Stimulated activated CD4-positive, alpha-beta T cell treated with anti-CD3 and anti-CD28 coated beads, Interleukin-15, amount 100 ng/mL, for 24 hours (primary cell): ENCODE measurements around the gene TOX2.
A peak's percentile ranks its signal among the peaks of the same experiment; 100 is the strongest.
"Not testable (repeated sequence)": the region's sequence is repeated elsewhere in the genome, so short reads cannot be mapped to it uniquely, and the experiment has no call there.

Experiments used
- DNase-seq: peaks from one replicate; pipeline ENCODE4 v3.0.0-alpha.2; 2020

TOX2 gene

DNA sequence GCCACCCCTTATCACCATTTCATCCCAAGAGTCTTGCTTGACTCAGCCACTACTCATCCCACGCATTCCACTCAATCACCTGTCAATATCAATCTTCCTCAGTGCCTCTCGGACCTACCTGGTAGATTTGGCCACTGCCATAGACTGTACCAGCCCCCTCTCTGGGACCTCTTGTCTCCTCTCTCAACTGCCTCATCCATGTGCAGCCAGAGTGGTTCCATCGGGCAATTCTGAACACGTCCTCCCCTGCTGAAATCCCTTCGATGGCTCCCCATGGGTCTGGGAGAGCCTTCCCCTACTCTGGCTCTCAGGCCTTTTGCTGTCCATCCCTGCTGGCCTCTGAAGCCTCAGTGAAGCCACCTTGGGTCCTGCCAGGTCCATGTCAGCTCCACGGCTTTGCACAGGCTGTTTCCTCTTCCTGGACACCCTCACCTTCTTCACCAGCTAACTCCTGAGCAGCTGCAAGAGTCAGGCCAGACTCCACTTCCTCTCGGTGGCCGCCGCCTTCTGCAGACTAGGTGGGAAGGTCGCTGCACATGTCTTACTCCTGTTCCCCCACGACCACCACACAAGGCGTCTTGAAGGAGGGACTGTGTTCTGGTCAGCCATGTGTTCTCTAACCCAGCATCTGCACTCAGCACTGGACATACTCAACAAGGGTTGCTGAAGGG, 120.4 kb downstream of the TOX2 start:
- no peak for DNase-seq

DNA sequence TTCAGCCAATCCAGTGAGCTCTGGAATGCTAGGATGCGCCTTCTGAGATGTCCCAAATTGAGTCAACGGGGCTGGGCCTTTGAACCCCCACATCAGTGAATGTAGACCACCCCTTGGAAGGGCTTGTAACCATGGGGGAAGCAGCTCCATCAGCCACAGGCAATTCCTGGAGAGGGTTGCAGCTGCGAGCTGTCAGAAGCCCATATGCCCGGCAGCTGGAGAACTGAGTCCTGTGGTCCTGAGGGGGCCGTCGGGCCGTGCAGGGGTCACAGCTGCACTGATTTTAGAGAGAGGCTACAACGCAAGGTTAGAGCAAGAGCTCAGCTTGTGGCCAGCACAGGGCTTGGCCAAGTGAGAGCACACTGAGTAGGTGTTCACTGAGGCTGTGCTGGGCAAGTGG, 121.3 kb downstream of the TOX2 start:
- no peak for DNase-seq

DNA sequence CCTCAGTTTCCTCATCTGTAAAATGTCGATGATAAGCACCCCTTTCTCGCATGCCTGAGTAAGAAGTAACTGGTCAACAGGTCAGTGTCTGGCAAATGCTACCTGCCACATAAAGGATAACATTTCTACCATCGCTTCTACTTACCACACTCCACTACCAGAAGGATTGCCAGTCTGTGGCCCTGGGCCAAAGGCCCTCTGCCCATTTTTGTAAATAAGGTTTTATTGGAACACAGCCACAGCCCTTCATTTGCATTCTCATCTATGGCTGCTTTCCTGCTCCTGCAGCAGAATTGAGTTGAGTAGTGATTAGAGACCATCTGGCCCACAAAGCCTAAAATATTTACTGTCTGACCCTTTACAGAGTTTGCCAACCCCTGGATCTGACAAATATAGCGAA, 121.8 kb downstream of the TOX2 start:
- DNase-seq: no peak

DNA sequence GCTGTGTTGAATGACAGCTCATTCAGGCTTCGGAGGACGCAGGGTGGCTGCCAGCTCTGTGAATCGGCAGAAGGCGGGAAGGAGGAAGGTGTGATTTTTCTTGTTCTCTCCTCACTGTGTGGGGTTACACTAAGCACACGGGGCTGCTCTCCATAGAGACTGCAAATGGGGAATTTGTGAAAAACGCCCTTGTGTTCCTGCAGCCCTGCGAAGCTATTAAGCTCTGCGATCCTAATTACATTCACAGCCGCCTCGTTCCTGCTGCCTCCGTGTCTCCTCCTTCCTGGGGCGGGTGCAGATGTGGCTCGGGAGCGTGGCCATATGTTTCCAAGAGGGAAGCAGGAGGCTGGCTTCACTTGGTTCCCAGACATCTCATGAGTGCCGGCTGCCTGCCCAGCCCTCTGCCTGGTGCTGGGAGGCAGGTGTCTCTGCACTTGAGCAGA, 124.0 kb downstream of the TOX2 start:
- DNase-seq: no peak

DNA sequence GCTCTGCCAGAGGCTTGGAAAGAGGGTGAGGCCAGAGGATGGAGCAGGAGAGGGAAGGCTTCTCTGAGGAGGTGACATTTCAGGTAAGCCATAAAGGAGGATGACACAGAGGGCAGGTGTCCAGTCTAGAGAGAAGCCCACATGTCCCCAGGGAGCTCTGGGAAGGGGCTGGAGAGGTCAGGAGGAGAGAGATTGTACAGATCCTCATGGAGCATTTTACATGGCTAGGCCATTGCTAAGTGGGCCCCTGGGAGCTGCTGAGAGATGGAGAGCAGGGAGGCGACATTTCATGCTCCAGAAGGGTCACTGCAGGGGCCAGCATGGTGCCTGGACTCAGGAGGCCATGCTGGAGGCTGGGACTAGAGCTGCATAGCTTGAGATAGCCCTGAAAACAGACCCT, 124.5 kb downstream of the TOX2 start:
- no peak for DNase-seq

DNA sequence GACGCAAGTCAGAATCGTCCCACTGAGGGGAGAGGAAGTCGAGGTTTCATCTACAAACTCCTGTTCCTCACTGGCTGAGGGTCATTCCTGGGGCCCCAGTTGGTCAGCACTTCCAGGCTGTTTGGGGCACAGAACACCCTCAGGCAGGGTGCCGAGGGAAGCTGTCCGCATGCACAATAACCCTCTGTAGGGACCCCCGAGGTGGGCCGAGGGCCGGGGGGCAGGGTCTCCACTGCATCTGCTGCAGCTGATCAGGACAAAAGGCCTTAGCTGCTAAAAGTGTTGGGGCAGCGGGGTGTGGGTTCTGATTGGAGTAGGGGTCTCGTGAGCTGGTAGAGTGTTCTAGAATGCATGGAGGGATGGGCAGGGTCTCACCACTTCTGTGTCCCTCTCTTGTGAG, 125.1 kb downstream of the TOX2 start:
- no peak for DNase-seq

DNA sequence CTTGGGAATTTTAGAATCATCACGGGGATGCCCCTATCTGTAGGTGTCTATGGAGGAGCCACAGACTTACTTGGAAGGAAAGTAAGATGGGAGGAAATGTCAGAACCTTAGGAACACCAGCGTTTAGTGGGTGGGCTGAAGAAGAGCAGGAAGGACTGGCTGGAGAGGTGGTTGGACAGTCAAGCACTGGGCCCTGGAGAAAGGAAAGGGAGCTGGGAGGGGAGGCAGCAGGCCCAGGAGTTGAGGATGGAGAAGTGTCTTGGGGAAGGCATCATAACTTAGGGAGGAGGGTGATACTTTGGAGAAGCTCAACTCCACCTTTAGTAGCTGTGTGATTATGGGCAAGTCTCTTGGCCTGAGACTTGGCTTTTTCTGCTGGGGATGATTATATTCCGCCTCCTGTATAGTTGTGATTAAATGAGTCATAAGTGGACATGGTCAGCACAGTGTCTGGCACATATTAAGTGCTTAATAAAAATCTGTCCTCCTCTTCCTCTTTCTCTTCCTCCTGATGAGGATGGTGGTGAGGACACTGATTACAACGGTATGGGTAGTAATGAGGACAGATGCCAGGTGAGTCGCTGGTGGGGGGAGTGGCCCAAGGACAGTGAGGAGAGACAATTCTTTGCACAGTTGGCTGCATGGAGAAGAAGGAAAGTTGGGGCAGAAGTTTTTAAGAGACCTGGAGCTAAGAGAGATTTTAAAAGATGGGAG, 125.7 kb downstream of the TOX2 start:
- DNase-seq: no peak

DNA sequence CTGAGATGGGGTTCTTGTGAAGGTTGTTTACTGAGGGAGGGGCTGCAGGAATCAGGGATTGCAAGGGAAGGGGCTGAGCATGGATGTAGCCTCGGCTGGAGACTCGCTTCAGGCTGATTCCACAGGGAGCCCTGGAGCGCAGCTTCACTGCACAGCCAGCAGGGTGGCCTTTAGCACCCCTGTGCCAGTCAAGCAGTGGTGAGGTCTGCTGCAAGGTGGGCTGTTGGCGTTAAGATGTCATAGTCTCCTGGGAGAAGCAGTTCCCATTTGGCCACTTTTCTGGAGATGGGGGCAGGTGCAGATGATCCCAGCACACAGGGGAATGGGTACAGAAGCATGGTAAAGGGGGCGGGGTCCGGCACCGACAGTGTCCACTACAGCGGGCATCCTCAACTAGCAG, 126.3 kb downstream of the TOX2 start:
- DNase-seq: no peak

DNA sequence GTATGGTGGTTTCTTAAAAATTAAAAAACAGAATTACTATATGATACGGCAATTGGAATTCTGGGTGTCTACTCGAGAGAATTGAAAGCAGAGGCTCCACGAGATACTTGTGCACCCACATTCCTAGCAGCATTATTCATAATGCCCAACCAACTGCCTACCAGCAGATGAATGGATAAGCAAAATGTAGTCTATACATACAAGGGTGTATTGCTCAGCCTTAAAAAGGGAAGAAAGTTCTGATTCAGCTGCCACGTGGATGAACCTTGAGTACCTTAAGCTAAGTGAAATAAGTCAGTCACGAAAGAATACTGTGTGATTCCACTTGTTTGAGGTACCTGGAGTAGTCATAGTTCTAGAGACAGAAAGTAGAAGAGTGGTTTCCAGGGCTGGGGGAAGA, 130.1 kb downstream of the TOX2 start:
- not testable (repeated sequence) for DNase-seq

DNA sequence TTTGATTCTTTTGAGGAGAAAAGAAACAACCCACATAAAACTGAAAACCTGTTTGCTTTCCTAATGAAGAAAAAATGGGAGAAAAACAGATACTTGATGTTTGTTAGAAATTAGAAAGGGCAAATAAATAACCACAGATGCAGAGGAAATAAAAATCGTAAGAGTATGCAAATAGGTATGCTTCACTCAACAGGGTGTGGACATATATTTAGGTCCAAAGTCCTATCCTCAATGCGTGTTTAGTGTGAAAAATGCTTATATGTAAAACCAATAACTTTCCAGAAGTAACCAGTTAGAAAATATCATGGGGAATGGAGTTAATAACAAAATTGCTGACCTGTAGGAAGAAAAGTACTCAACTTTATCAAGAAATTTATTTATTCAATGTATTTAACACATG, 135.7 kb downstream of the TOX2 start:
- no peak for DNase-seq

DNA sequence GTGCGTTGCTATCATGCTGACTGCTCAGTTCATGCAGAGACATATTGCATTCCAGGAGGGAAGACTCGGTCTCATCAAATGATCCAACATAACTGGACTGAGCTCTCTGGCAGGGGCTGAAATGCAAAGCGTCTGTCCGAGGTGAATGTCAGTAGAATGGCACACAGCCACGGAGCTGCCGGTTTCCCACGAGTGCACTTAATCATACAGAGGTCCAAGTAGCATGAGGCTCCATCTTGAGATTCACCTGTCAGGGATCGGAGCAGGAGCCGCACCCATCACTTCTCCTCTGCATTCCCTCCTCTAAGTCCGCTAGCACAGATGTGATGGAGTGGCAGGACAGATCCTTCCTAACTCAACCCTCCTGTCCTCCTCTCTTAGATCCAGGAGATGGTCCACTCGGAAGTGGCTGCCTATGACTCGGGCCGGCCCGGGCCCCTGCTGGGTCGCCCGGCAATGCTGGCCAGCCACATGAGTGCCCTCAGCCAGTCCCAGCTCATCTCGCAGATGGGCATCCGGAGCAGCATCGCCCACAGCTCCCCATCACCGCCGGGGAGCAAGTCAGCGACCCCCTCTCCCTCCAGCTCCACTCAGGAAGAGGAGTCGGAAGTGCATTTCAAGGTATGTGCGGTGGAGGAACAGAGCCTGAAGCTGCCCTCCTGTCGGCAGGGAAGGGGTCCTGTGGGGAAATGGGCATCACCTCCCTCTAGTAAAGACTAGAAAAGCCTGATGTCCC, 136.4 kb downstream of the TOX2 start:
- no peak for DNase-seq

DNA sequence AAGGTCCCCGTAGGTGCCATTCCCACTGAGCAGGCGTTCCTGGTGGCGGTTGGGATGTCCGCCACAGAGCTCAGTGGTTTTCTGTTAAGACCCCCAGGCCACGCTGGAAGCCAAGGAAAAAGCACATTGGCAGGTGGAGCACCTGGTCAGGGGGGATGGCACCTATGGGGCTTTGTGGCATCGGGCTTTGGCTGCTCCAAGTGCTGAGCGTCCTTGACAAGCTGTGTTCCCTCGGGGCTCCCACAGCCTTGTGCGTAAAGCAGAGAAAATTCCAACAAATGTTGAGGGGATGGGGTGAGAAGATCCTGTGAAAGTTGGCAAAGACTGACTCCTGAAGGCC, 137.0 kb downstream of the TOX2 start:
- DNase-seq: no peak

DNA sequence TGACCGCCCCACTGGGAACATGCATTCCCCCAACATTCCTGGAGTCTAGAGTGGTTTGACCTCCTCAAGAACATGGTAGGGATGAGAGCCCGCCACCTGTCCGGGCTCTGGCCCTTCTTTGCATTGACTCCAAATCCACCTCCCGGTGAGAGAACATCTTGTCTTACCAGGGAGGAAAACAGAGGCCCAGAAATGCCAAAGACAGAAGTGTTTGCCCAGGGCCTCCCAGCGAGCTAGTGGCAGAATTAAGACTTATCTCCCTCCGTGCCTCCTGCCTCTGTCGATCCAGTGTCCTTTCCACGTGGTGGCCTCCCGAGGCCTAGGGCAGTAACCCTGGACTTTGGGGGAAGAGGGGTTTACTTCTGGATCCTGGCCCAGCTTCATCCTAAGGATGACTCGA, 137.5 kb downstream of the TOX2 start:
- no peak for DNase-seq

DNA sequence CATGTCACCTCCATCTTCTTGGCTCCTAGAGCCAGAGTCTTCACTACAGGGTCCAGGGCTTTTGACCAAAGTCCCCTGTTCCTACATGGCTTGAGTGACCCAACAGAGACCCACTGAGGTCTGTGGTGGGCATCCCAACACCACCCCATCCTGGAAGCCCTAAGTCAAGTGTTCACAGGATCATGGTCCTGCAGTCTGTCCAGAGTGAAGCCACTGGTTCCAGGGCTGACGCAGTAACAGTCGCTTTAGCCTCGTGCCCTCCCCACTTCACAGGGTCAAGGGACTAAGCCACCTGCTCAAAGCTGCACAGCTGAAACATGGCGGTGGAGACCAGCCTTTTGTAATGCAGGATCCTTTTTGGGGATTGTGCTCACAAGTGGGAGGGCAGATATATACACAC, 138.4 kb downstream of the TOX2 start:
- DNase-seq: no peak

DNA sequence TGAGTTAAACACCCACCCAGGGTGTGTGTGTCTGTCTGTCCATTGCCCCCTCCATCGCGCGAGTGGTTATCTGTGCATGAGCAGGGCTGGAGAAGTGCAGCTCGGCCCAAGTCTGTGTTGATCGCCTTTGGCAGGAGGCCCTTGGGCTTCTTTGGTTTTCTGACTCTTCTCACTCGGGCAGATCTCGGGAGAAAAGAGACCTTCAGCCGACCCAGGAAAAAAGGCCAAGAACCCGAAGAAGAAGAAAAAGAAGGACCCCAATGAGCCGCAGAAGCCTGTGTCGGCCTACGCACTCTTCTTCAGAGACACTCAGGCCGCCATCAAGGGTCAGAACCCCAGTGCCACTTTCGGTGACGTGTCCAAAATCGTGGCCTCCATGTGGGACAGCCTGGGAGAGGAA, 139.5 kb downstream of the TOX2 start:
- DNase-seq: no peak

DNA sequence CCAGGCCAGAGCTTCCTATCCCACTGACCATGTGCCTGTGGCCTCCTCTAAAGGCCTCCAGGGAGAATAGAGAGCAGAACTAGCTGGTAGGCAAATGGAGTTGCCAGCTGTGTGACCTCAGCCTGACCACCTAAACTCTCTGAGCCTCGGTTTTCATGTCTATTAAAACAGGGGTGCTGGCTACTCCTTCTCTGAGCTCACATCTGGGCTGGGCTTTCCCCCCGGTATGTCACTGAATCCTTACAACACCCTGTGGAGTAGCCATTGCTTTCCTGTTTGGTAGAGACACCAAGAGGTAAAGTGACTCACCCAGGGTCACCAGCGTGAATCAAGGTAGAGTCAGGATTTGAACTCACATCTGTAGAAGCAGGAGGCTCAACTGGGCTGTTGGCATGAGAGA, 140.2 kb downstream of the TOX2 start:
- DNase-seq: no peak

DNA sequence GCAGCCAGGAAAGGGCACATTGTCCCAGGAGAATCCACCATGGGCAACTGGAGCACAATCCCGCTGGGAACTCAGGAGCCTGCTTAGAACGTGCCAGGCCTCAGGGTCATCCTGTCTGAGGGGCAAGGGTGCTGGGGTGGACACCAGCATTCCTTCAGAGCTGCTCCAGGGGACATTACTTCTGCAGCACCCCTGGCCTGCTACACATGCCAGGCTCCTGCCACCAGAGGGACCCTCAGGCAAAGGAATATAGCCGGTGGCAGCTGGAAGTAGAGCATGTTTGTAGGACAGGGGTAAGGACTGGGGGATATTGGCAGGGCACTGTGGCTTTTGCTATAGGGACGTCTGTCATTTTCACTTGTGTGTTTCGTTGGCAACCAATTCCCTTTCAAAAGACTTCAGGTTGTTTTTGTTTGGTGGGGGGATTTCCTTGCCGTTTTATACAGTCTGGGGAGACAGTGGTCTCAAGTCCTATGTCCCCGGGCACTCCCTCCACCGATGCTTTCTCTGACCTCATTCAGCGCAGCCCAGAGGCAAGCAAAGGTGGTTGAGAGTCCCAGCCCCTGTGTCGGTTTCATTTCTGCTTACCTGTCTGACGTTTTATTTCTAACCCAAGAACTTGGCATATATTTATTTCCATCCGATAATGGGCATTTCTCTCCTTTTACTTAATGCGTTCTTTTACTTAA, 141.5 kb downstream of the TOX2 start:
- peak; percentile 57 for DNase-seq

DNA sequence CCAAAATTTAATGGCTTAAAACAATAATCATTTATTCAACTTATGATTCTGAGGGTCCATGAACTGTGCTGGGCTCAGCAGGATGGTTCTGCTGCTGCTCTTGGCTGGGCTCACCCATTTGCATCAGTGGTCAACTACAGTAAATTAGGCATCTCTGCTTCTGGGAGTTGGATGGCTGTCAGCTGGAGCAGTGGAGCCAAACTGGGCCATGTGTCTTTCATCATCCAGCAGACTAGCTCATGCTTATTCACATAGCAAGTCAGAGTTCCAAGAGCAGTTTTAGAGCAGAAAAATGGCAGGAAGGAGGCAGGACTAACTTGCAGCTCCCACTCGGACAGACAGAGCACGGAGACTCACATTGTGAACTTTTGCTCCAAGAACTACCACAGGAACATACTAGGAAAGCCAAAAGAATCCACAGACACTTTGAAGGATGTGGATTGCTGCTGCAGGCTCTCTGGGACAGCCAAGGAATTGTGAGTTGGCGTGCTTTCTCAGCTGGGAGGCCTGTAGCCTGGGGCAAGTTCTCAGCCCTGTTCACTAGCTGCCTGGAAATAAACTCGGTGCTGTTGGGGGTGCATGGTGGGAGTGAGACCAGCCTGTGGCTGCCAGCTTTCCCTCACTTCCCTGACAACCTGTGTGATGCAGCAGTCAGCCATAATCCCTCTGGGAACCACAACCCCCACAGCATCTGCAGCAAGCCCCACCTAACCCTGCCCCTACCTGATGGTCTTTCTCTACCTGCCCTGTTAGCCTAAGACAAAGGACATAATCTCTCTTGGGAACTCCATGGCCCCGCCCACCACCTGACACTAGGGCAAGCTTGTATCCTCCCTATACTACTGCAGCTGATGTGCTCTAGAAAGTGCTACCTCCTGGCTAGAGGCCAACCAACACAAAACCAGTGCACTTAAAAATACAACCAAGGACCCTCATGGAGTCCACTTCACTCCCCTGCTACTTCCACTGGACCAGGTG, 143.3 kb downstream of the TOX2 start:
- DNase-seq: no peak

DNA sequence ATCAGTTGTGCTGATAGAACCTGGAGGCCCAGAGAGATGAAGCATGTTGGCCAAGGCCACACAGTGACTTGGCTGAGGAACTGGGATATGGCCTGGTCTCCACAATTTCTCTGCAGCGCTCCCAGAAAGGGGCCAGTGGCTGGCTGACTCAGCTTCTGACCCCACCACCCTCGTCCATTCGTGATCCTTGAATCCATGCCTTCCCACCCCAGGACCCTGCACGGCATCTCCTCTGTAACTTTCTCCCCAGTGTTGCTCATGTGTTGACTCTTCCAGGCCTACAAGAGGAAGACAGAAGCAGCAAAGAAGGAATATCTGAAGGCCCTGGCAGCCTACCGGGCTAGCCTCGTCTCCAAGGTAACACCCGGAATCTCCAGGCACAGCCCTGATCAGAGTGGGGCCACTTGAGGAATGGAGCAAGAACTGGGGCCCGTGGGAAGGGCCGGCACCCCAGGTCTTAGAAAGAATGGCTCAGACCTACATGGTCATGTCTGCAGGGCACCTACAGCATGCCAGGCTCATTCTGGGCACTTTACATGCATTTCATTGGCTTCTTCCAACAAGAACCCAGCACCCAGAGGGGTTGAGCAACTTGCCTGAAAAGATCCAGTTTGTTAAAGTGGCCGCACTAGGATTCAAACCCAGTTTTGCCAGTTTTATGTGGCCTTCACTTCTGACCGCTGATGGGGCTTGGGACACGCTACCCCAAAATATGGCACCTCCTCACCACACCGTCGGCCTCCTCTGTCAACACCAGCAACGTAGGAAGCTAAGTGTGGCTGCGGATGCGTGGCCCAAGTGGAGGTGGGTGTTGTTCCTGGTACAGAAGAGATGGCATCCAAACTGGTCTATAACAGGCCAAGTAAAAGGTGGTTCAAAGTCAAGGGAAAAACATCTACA, 150.1 kb downstream of the TOX2 start:
- no peak for DNase-seq

DNA sequence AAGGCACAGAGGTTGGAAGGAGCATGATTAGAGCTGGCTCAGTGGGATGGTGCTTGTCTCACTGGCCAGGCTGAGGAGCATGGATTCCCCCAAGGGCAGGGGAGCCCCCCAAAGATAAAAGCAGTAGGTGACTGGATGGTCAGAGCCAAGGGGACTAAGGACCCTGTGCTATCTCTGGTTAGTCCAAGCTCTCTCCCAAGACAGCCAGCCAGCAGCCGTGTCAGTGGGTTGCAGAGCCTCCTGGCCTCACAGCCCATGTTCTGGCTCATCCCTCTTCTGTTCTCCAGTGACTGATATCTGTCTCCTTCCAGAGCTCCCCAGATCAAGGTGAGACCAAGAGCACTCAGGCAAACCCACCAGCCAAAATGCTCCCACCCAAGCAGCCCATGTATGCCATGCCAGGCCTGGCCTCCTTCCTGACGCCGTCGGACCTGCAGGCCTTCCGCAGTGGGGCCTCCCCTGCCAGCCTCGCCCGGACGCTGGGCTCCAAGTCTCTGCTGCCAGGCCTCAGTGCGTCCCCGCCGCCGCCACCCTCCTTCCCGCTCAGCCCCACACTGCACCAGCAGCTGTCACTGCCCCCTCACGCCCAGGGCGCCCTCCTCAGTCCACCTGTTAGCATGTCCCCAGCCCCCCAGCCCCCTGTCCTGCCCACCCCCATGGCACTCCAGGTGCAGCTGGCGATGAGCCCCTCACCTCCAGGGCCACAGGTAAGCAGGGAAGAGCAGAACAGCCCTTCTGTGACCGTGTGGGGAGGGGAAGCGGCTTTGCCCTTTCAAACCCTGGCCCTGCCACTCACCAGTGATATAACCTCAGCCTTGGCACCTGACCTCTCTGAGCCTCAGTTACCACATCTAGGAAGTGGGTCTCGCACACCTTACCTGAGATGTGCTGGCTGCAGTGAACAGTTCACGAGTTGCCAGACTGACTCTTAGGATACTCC, 151.0 kb downstream of the TOX2 start:
- DNase-seq: no peak
